NCI-H2227 (cell line): ENCODE measurements around the gene VWA5B2.
A peak's percentile ranks its signal among the peaks of the same experiment; 100 is the strongest.

ENCODE experiments used
- DNase-seq: peaks from one replicate; lab custom pipeline; 2025; ENCODE audit not compliant: unreplicated experiment; lab: John Stamatoyannopoulos, UW

The VWA5B2 gene

DNA sequence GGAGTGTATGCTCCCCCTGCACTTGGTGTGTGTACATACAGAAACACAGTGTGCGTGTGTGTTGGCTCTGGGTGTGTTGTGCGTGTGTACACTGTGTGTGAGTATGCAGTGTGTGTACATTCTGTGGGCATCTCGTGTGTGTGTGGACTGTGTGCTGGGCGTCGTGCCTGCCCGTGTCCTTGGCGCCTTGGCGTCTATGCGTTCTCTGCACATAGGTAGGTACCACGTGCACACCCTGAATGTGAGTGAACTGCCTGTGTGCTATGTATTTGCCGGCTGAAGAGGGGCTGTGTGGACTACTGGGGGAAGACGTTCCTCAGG, 46.0 kb downstream of the VWA5B2 start:
- no peak for DNase-seq

DNA sequence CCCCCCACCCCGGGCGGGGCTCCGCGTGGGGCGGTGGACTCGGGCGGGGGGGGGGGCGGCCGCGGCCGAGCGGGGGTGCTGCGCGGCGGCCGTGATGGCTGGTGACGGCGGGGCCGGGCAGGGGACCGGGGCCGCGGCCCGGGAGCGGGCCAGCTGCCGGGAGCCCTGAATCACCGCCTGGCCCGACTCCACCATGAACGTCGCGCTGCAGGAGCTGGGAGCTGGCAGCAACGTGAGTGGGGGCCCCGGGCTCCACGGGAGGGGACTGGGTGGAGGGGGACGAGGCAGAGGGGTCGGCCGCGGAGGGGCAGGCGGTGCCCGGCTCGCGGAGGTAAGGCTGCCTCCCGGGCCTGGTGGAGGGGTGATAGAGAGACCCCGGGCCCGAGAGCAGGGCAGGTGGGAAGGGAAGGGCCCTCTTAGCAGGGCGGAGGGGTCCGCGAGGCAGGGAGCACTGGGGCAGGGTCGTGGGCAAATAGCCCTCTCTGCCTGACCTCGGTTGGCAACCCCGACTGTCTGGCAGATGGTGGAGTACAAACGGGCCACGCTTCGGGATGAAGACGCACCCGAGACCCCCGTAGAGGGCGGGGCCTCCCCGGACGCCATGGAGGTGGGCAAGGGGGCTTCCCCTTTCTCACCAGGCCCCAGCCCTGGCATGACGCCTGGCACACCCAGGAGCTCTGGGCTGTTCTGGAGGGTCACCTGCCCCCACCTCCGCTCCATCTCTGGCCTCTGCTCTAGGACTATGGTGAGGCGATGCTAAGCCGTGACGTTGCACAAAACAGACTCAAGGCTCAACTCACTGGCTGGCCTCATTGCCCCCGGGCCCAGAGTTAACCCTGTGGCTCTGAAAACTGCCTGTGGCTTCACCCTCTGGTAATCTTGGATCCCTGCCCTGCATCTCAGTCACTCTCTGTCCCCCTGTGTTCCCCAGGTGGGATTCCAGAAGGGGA, 46.9 kb downstream of the VWA5B2 start, which contains the start of gene ECE2:
TSS of gene ECE2 (plus strand) at position 62 of the 950 bp plus-strand sequence. CDS start at position 194, 132 bp downstream.
- DNase-seq, result peak; percentile 27

DNA sequence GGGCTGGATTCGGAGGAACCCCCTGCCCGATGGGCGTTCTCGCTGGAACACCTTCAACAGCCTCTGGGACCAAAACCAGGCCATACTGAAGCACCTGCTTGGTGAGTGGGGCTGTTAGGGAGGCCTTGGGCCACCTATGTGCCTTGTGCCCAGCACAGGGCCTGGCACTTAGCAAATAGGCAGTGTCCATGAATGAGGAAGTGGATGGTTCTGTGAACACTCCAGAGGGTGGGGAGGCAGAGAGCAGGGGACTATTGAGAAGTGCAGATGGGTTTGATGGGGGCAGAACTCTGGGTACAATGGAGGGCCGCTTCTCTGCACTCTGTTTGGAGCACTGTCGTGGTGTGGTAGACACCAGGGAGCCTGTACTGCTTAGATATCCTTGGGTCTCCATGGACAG, 48.0 kb downstream of the VWA5B2 start:
- DNase-seq, result no peak

GRCh38 chr3:184282941-184283340, 53.6 kb downstream of the VWA5B2 start:
- no peak for DNase-seq

DNA sequence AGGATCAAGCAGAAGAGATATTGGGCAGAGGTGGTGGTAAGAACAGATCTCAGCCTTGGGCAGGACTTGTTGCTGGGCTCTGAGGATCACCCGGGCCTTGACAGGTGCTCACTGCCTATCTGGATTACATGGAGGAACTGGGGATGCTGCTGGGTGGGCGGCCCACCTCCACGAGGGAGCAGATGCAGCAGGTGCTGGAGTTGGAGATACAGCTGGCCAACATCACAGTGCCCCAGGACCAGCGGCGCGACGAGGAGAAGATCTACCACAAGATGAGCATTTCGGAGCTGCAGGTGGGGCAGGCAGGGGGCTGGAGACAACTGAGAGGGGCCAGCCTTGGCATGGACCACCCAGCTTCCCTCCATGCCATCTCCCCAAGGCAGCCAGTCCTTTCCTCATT, 54.3 kb downstream of the VWA5B2 start:
- no peak for DNase-seq

DNA sequence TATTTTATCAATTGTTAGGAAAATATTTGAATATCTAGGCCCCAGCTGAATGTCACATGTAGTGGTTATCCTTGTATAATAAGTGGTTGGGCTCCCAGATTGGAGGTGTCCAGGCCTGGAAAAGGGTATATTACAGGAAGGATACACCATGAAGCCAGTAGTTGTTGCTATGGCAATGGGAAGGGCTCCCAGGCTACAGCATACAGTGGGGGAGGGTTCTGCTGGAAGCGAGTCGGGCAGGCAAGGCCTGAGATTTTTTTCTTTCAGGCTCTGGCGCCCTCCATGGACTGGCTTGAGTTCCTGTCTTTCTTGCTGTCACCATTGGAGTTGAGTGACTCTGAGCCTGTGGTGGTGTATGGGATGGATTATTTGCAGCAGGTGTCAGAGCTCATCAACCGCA, 55.3 kb downstream of the VWA5B2 start:
- DNase-seq, result peak; percentile 95

DNA sequence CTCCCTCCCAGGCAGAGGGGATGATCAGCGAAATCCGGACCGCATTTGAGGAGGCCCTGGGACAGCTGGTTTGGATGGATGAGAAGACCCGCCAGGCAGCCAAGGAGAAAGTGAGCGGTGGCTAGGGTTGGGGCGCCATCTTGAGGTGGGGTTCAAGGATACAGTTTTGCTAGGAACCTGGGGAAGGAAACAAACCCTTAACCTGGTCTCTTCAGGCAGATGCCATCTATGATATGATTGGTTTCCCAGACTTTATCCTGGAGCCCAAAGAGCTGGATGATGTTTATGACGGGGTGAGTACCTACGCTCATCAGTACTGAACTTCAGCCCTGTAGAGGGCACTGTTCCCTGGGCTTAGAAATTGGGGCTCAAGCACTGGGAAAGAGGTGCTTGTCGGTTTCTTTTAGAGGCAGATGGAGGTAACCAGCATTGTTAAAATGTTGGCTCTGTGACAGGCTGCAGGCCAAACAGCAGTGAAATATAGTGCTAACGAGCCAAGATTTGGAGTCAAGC, 60.1 kb downstream of the VWA5B2 start:
- DNase-seq, result peak; percentile 58

DNA sequence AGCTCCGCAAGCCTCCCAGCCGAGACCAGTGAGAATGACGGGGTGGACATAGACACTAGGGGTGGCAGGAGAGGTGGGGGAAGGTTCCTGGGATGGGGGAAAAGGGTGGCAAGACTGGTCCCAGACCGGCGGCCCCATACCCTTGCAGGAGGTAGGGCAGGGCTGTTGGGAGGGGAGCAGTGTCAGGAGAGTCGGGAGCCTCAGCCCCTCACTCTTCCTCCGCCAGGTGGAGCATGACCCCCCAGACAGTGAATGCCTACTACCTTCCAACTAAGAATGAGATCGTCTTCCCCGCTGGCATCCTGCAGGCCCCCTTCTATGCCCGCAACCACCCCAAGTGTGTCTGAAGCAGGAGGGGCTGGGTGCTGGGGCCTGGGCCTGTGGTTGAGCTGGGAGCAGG, 60.9 kb downstream of the VWA5B2 start:
- DNase-seq, result no peak

DNA sequence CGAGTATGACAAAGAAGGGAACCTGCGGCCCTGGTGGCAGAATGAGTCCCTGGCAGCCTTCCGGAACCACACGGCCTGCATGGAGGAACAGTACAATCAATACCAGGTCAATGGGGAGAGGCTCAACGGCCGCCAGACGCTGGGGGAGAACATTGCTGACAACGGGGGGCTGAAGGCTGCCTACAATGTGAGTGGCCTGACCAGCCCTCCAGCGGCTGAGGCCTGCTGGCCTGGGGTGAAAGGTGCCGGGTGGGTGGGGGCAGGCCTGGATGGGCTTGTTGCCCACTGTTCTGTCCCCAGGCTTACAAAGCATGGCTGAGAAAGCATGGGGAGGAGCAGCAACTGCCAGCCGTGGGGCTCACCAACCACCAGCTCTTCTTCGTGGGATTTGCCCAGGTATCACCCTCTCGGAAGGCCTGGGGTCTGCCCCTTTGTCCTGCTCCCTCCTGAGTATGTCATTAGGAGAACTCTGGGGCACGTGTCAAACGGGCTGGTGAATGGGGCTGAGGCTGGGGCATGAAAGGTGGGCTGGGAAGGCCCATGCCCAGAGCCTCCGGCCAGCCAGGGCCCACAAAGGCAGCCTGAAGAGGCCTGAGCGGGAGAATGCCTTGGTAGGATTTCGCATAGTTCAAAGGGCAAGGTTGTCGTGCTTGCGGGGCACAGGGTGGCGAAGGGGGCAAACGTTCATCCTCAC, 61.8 kb downstream of the VWA5B2 start:
- no peak for DNase-seq
